CD4-positive, alpha-beta T cell (primary cell): Measurements from ENCODE around the gene SBNO2. TPM values are rescaled to one million over a fixed set of nuclear protein-coding genes. Genes with fewer than 3 reads are reported as not detected.

Source experiments
- ATAC-seq: fragments of 200-7000 bp; cut with Tn5 transposase; one replicate; pipeline ENCODE4 v1.10.0; 2022; ENCODE audit warnings: mild to moderate bottlenecking; ENCODE audit not compliant: poor library complexity
- CTCF ChIA-PET: fragments of 350-600 bp; sonication (Branson Sonifier 250); formaldehyde crosslinking; loops from one replicate; lab custom pipeline; 2021; ENCODE audit warnings: antibody characterized with exemption, inconsistent platforms; lab: Charles Lee
- POLR2A ChIA-PET: fragments of 350-600 bp; sonication (Branson Sonifier 250); formaldehyde crosslinking; loops from one replicate; lab custom pipeline; 2021; ENCODE audit warnings: antibody characterized with exemption, inconsistent platforms; lab: Charles Lee
- DNase-seq, 14 experiments: peaks; one replicate each; pipeline ENCODE4 v3.0.0-alpha.2; 2013 to 2020; ENCODE audit warnings: mixed read lengths in 2 of 14
- H3K27ac ChIP-seq, 2 donors: one replicate each; pipeline versions ENCODE4 v1.5.1 to v1.7.0; 2013; ENCODE audit warnings: low read length in 2 of 2, low read depth in 1 of 2, mild to moderate bottlenecking in 1 of 2
- H3K27me3 ChIP-seq, 2 experiments: 1 replicate in 1 of 2; 2 replicates in 1 of 2; pipeline versions ENCODE4 v1.6.1 to v1.7.0; 2013; ENCODE audit warnings: low read length in 2 of 2, control low read depth in 1 of 2, mild to moderate bottlenecking in 1 of 2, moderate library complexity in 1 of 2; ENCODE audit not compliant: insufficient read depth in 2 of 2, control insufficient read depth in 1 of 2
- H3K36me3 ChIP-seq: one replicate; pipeline ENCODE4 v1.6.1; 2013; ENCODE audit warnings: low read length, control low read depth; ENCODE audit not compliant: insufficient read depth
- H3K4me1 ChIP-seq: one replicate; pipeline ENCODE4 v1.6.1; 2013; ENCODE audit warnings: low read length, control low read depth; ENCODE audit not compliant: insufficient read depth
- H3K4me3 ChIP-seq: one replicate; pipeline ENCODE4 v1.5.1; 2013; ENCODE audit warnings: mild to moderate bottlenecking, low read length, moderate library complexity
- H3K9me3 ChIP-seq, 2 experiments: 1 replicate in 1 of 2; 2 replicates in 1 of 2; pipeline versions ENCODE4 v1.6.1 to v1.7.0; 2013; ENCODE audit warnings: low read length in 2 of 2, mild to moderate bottlenecking in 2 of 2, control low read depth in 1 of 2, moderate library complexity in 1 of 2; ENCODE audit not compliant: control insufficient read depth in 1 of 2, insufficient read depth in 1 of 2
- H3K27ac Mint-ChIP-seq: one replicate; pipeline ENCODE4 v1.8.0; 2020; ENCODE audit warnings: mixed read lengths
- H3K27me3 Mint-ChIP-seq: one replicate; pipeline ENCODE4 v1.8.0; 2021; ENCODE audit warnings: mixed read lengths
- H3K36me3 Mint-ChIP-seq: one replicate; pipeline ENCODE4 v1.8.0; 2021; ENCODE audit warnings: low read depth, mixed read lengths
- H3K4me1 Mint-ChIP-seq: one replicate; pipeline ENCODE4 v1.8.0; 2021; ENCODE audit warnings: low read depth, mixed read lengths
- H3K4me3 Mint-ChIP-seq: one replicate; pipeline ENCODE4 v1.8.0; 2020; ENCODE audit warnings: mild to moderate bottlenecking, mixed read lengths
- H3K9me3 Mint-ChIP-seq: one replicate; pipeline ENCODE4 v1.8.0; 2020; ENCODE audit warnings: mixed read lengths
- CTCF ChIP-seq: fragments of 200-600 bp; IDR thresholded peaks from one replicate; pipeline ENCODE4 v1.8.0; 2022; ENCODE audit warnings: antibody characterized with exemption, mild to moderate bottlenecking
- intact Hi-C, 2 experiments: fragments of 100-400 bp; cut with DNase I in 1 of 2; cut with micrococcal nuclease in 1 of 2; formaldehyde crosslinking; loops; one replicate each; pipeline versions ENCODE4 v1.15.1 to v1.9.0; 2023 to 2025; cut with DNase I, micrococcal nuclease
- total RNA-seq, 174 experiments: library from RNA in 2 of 174; stranded (reverse) in 2 of 174; gene quantifications; one replicate each; pipeline ENCODE4 v1.2.3 and lab custom pipeline; 2021 to 2026

Gene SBNO2
- total RNA-seq, 2 experiments from 2014 or later, result 126 to 137 TPM

GRCh38 chr19:1132552-1133383 lies 41.3 kb downstream of the SBNO2 start:
- Histone ChIP-seq H3K27ac (peak overlapping the region; percentile 87 to 92), H3K4me1 (peaks cover 82% of the 10 kb centered on the region)

GRCh38 chr19:1131718-1132551 lies 42.1 kb downstream of the SBNO2 start:
- intact Hi-C loops, result loop anchor here (2.0 to 5.0 kb wide), 3 partner anchors 40 to 60 kb away; partner anchors contain the start of gene SBNO2 (in 2 of the 2)
- peak overlapping the region; percentile 96 for H3K27ac Mint-ChIP-seq
- POLR2A ChIA-PET, result interaction anchor here (0.9 to 4.8 kb wide), 11 partner anchors 19 to 137 kb away, joined by 3 to 27 read pairs (median 8); partner anchors contain the start of genes ABCA7, ARHGAP45, CIRBP and GPX4
- ATAC-seq, result peak; percentile 69
- H3K9me3 Mint-ChIP-seq, result no peaks in the 10 kb centered on the region
- H3K4me3 Mint-ChIP-seq, result peak overlapping the region; percentile 90
- CTCF ChIA-PET, result interaction anchor here (0.9 to 3.3 kb wide), 3 partner anchors 19 to 109 kb away, joined by 3 to 18 read pairs (median 5); no protein-coding TSS in a partner anchor
- Histone ChIP-seq H3K27ac (peak overlapping the region; percentile 87 to 92), H3K9me3 (peaks cover 0 to 8% of the 10 kb centered on the region in 2 experiments), H3K4me3 (peak overlapping the region; percentile 95), H3K36me3 (peaks cover 17% of the 10 kb centered on the region), H3K4me1 (peaks cover 90% of the 10 kb centered on the region), H3K27me3 (no peaks in the 10 kb centered on the region)
- no peak for TF ChIP-seq CTCF
- no peaks in the 10 kb centered on the region for H3K27me3 Mint-ChIP-seq
- peak; percentile 62 to 94 (median 88) for DNase-seq
- H3K36me3 Mint-ChIP-seq, result peaks cover 16% of the 10 kb centered on the region
- peaks cover 36% of the 10 kb centered on the region for H3K4me1 Mint-ChIP-seq

More at GRCh38 chr19:1132552-1133383, 41.3 kb downstream of the SBNO2 start:
- POLR2A ChIA-PET, result interaction anchor here (0.9 to 4.8 kb wide), 10 partner anchors 29 to 136 kb away, joined by 3 to 27 read pairs (median 7); partner anchors contain the start of genes ABCA7, ARHGAP45, CIRBP and GPX4
- Mint-ChIP-seq H3K9me3 (no peaks in the 10 kb centered on the region), H3K36me3 (peaks cover 12% of the 10 kb centered on the region), H3K4me1 (peaks cover 36% of the 10 kb centered on the region), H3K27ac (peak overlapping the region; percentile 96), H3K4me3 (peak overlapping the region; percentile 90), H3K27me3 (no peaks in the 10 kb centered on the region)
- TF ChIP-seq CTCF, result no peak
- Histone ChIP-seq H3K27me3 (no peaks in the 10 kb centered on the region), H3K9me3 (peaks cover 0 to 8% of the 10 kb centered on the region in 2 experiments), H3K4me3 (peak overlapping the region; percentile 95), H3K36me3 (peaks cover 9% of the 10 kb centered on the region)
- DNase-seq (peak in 5 of 14 experiments; percentile 18 to 71 (median 43)), ATAC-seq (no peak)
- CTCF ChIA-PET, result interaction anchor here (3.6 kb wide), 1 partner anchor 20 kb away, joined by 8 read pairs; no protein-coding TSS in a partner anchor
- intact Hi-C loops, result loop anchor here (2.0 to 5.0 kb wide), 3 partner anchors 40 to 60 kb away; partner anchors contain the start of gene SBNO2 (in 2 of the 2)
